ENCODE results near the gene SLC22A5. TPM values are rescaled to one million over a fixed set of nuclear protein-coding genes. Genes with fewer than 3 reads are reported as not detected.

SLC22A5 gene
- total and polyA plus RNA-seq, 9 of the 15 experiments (the other 6 are each of a cell fraction or from before 2014, with no cell fraction given), result 3.0 to 16.6 (median 8.3) TPM

DNA sequence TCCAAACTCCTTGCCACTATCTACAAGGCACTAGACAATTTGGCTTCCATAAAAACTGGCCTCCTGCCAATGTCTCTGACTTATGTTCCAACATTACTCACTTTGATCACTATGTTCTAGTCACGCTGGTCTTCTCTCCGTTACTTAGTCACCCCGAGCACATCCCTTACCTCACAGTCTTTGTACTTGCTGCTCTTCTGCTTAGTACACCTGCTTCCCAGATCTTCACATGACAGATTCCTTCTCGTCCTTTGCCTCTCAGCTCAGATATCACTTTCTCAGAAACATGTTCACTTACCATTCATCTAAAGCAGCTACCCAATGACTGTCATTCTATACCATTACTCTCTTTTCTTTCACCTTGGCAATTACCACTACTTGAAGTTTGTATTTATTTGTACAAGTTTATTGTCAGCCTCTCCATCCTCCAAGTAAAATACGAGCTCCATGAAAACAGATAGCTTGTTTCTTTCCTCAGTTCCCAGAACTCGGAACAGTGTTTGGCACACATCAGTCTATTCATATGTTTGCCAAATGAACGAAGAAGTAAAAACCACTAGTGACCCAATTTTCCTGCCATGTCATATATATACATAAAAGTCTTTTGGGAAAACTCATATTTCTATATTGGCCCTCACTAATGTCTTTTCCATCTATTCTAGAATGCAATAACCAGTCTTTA is 5.9 kb upstream of the SLC22A5 start:
- ATAC-seq (peak; percentile 75), FAIRE-seq (peak; percentile 71), DNase-seq (ENCODE audit: extremely low read depth in 1 of 4, low spot score in 3 of 4) (peak in 3 of 4 experiments; percentile 48 to 78 (median 50))
- Histone ChIP-seq H3K79me2 (ENCODE audit: control insufficient read depth, insufficient read depth, low read length) (no peaks in the 10 kb centered on the region; the same call in 2 of the 3 replicates), H4K20me1 (replicated peaks; ENCODE audit: control insufficient read depth, insufficient read depth, low read length) (no peaks in the 10 kb centered on the region), H3K27ac (ENCODE audit: extremely low read depth, low read depth, low read length) (no peak overlapping the region), H3K4me3 (no peak overlapping the region), H2AFZ (ENCODE audit: low read depth, low read length) (no peak overlapping the region), H3K9ac (ENCODE audit: insufficient read depth in 1 of 2, low read depth in 2 of 2, low read length in 2 of 2) (no peak overlapping the region), H3K9me3 (replicated peaks; ENCODE audit: control insufficient read depth, insufficient read depth, low read depth, low read length) (no peaks in the 10 kb centered on the region), H3K9me1 (ENCODE audit: control insufficient read depth, insufficient read depth, low read length) (no peaks in the 10 kb centered on the region), H3K4me2 (ENCODE audit: insufficient read depth, low read length) (no peak overlapping the region), H3K27me3 (ENCODE audit: control insufficient read depth in 2 of 2, insufficient read depth in 2 of 2, low read length in 2 of 2) (no peaks in the 10 kb centered on the region), H3K36me3 (ENCODE audit: control insufficient read depth, insufficient read depth, low read length) (peaks cover 7% of the 10 kb centered on the region), H3K4me1 (replicated peaks in 1 of 2; ENCODE audit: control insufficient read depth in 2 of 2, insufficient read depth in 2 of 2, low read length in 2 of 2) (peaks cover 0 to 7% of the 10 kb centered on the region in 2 experiments; a peak in 4 of 5 replicates)
- intact Hi-C loops (cut with micrococcal nuclease), result no loop called here
- ChIA-PET CTCF (ENCODE audit: low intra/inter-chr PET ratio) (no interaction called here), POLR2A (interaction anchor here (0.6 to 1.5 kb wide), 3 partner anchors 9 to 48 kb away, joined by 3 to 8 read pairs (median 4); no protein-coding TSS in a partner anchor)
- WGBS (ENCODE audit: insufficient coverage, low coverage, missing lambda C conversion rate), result 37% methylated on average over 7 of the region's 7 CpGs
- no TSS peak for BruUV-seq (replicated peaks)
- in situ Hi-C loops (cut with MboI), result no loop called here
- no peak for TF ChIP-seq ZNF639 (CRISPR knock-in tag; conservative IDR thresholded peaks at IDR 0.05 in 1 of 2, IDR thresholded peaks at IDR 0.05 in 1 of 2)
- TF ChIP-seq JUND (IDR thresholded peaks at IDR 0.05; ENCODE audit: borderline replicate concordance, low read depth, low read length), result peak; percentile 26; the same call in 1 of the 2 replicates
- TF ChIP-seq JUND (tag; IDR thresholded peaks at IDR 0.05; ENCODE audit: borderline replicate concordance, low read depth, low read length), result no peak
- TF ChIP-seq XRCC5 (IDR thresholded peaks at IDR 0.05; ENCODE audit: low read depth, low read length), result no peak
- no peak for TF ChIP-seq THAP7 (CRISPR knock-in tag; IDR thresholded peaks at IDR 0.05)
- no peak for TF ChIP-seq ZNF551 (CRISPR knock-in tag; IDR thresholded peaks at IDR 0.05)
- no peak for TF ChIP-seq SMAD1 (IDR thresholded peaks at IDR 0.05; ENCODE audit: low read depth, low read length, partially characterized antibody)
- TF ChIP-seq, protein P1, sequence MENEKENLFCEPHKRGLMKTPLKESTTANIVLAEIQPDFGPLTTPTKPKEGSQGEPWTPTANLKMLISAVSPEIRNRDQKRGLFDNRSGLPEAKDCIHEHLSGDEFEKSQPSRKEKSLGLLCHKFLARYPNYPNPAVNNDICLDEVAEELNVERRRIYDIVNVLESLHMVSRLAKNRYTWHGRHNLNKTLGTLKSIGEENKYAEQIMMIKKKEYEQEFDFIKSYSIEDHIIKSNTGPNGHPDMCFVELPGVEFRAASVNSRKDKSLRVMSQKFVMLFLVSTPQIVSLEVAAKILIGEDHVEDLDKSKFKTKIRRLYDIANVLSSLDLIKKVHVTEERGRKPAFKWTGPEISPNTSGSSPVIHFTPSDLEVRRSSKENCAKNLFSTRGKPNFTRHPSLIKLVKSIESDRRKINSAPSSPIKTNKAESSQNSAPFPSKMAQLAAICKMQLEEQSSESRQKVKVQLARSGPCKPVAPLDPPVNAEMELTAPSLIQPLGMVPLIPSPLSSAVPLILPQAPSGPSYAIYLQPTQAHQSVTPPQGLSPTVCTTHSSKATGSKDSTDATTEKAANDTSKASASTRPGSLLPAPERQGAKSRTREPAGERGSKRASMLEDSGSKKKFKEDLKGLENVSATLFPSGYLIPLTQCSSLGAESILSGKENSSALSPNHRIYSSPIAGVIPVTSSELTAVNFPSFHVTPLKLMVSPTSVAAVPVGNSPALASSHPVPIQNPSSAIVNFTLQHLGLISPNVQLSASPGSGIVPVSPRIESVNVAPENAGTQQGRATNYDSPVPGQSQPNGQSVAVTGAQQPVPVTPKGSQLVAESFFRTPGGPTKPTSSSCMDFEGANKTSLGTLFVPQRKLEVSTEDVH (IDR thresholded peaks at IDR 0.05; ENCODE audit: low read depth, partially characterized antibody), result no peak
- no peak; the same call in 1 of the 2 replicates for TF ChIP-seq CBFA2T3 (IDR thresholded peaks at IDR 0.05)
- no peak for TF ChIP-seq ZNF561 (CRISPR knock-in tag; conservative IDR thresholded peaks at IDR 0.05)
- no peak for TF ChIP-seq CCNT2 (IDR thresholded peaks at IDR 0.05; ENCODE audit: borderline replicate concordance, extremely low read depth, insufficient read length, low read depth, low read length)
- 0 out of 2 replicates have a peak, but pooled peaks have one; percentile 28 for TF ChIP-seq SMARCE1 (IDR thresholded peaks at IDR 0.05)
- no peak for TF ChIP-seq ZNF224 (CRISPR knock-in tag; IDR thresholded peaks at IDR 0.05)
- TF ChIP-seq SLC30A9 (CRISPR knock-in tag; IDR thresholded peaks at IDR 0.05), result no peak
- no peak for TF ChIP-seq ZNF644 (tag; IDR thresholded peaks at IDR 0.05; ENCODE audit: low read depth)
- TF ChIP-seq HDAC6 (IDR thresholded peaks at IDR 0.05; ENCODE audit: low read depth, low read length), result no peak
- TF ChIP-seq NFIC (IDR thresholded peaks at IDR 0.05), result peak; percentile 99
- TF ChIP-seq MAFK (IDR thresholded peaks at IDR 0.05; ENCODE audit: low read length), result 0 out of 2 replicates have a peak, but pooled peaks have one; percentile 9
